Common myeloid progenitor, CD34-positive (primary cell): ENCODE data around the gene MYO1D.

Source experiments
- CTCF ChIA-PET: fragments of 350-600 bp; sonication (Branson Sonifier 250); formaldehyde crosslinking; loops from one replicate; lab custom pipeline; 2021; ENCODE audit warnings: antibody characterized with exemption; lab: Charles Lee
- POLR2A ChIA-PET: fragments of 350-600 bp; sonication (Branson Sonifier 250); formaldehyde crosslinking; loops from one replicate; lab custom pipeline; 2021; ENCODE audit warnings: antibody characterized with exemption; lab: Charles Lee
- DNase-seq, 3 donors: peaks; one replicate each; pipeline versions ENCODE4 v3.0.0 to v3.0.0-alpha.2; 2013
- H3K27ac ChIP-seq, 2 experiments: 1 replicate in 1 of 2; 2 replicates in 1 of 2; pipeline ENCODE4 v1.7.0; 2013; ENCODE audit warnings: inconsistent platforms in 2 of 2, low read length in 2 of 2, mild to moderate bottlenecking in 2 of 2, low read depth in 1 of 2, moderate library complexity in 1 of 2; ENCODE audit not compliant: severe bottlenecking in 2 of 2, insufficient read depth in 1 of 2, poor library complexity in 1 of 2
- H3K27me3 ChIP-seq, 5 experiments: replicated peaks in 2 of 5; 1 replicate in 3 of 5; 2 replicates in 2 of 5; pipeline versions ENCODE4 v1.6.1 to v1.7.0; 2013; ENCODE audit warnings: low read length in 4 of 5, mild to moderate bottlenecking in 2 of 5, moderate library complexity in 2 of 5, inconsistent platforms in 1 of 5; ENCODE audit not compliant: insufficient read depth in 5 of 5, control insufficient read depth in 4 of 5
- H3K36me3 ChIP-seq, 4 experiments: 1 replicate in 2 of 4; 2 replicates in 2 of 4; pipeline versions ENCODE4 v1.6.1 to v1.7.0; 2013; ENCODE audit warnings: low read length in 3 of 4, control low read depth in 1 of 4, mild to moderate bottlenecking in 1 of 4; ENCODE audit not compliant: control insufficient read depth in 4 of 4, insufficient read depth in 4 of 4
- H3K4me1 ChIP-seq, 4 experiments: 1 replicate in 3 of 4; 2 replicates in 1 of 4; pipeline versions ENCODE4 v1.6.1 to v1.7.1; 2013; ENCODE audit warnings: low read length in 3 of 4, mild to moderate bottlenecking in 3 of 4, control low read depth in 1 of 4, inconsistent platforms in 1 of 4, moderate library complexity in 1 of 4; ENCODE audit not compliant: control insufficient read depth in 4 of 4, insufficient read depth in 4 of 4; ENCODE audit errors: control extremely low read depth in 1 of 4
- H3K4me3 ChIP-seq, 7 experiments: 1 replicate in 4 of 7; 2 replicates in 3 of 7; pipeline versions ENCODE4 v1.5.1 to v1.7.0; 2013; ENCODE audit warnings: mild to moderate bottlenecking in 7 of 7, low read length in 6 of 7, moderate library complexity in 6 of 7, inconsistent platforms in 2 of 7, low read depth in 2 of 7, control low read depth in 1 of 7; ENCODE audit not compliant: insufficient read depth in 4 of 7, control insufficient read depth in 1 of 7; ENCODE audit errors: extremely low read depth in 1 of 7
- H3K9me3 ChIP-seq, 5 experiments: 1 replicate in 4 of 5; 2 replicates in 1 of 5; pipeline versions ENCODE4 v1.6.1 to v1.7.1; 2013; ENCODE audit warnings: low read length in 4 of 5, mild to moderate bottlenecking in 2 of 5, inconsistent platforms in 1 of 5, low read depth in 1 of 5, moderate library complexity in 1 of 5; ENCODE audit not compliant: control insufficient read depth in 4 of 5, insufficient read depth in 2 of 5; ENCODE audit errors: control extremely low read depth in 1 of 5
- WGBS: methylation state at CpG from one replicate; pipeline ENCODE4 v1.1.5; 2013; ENCODE audit not compliant: insufficient coverage; 5-methylcytosine and 5-hydroxymethylcytosine counted together

Gene MYO1D

DNA sequence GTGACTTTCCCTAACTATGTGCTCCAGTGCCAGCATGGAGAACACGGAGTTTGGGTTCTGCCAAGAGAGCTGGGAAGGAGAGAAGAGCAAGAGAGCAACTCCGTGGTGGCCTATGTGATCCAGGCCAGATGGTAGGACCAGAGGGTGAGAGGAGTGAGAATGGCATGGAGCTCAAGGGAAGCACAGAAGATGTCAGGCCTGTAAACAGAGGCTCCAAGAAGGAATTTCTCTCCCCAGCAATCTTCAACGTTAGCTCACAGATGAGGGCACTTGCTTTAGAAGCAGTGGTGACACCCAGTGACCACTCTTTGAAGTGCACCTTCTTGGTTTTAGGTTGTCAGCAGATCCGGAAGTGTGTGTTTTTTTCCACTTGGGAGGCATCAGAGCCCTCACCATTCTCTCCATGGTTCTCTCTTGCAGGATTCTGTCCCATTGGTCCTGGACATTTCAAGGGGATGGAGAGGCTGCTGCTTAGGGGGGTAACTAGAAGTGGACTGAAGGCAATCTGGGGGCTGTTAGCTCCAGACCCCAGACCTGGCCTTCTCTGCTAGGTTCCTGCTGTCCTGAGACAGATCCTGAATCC, 33.0 kb upstream of the MYO1D start:
- ChIA-PET POLR2A (no interaction called here), CTCF (interaction anchor here (0.6 to 4.1 kb wide), 15 partner anchors 10 to 132 kb away, joined by 3 to 31 read pairs (median 3); partner anchors contain the start of gene MYO1D)
- H3K36me3 ChIP-seq = no peaks in the 10 kb centered on the region
- no peak overlapping the region for H3K27ac ChIP-seq
- H3K9me3 ChIP-seq = no peaks in the 10 kb centered on the region
- H3K4me1 ChIP-seq = peaks cover 0 to 3% (median 0%) of the 10 kb centered on the region in 4 experiments
- peak; percentile 78 to 89 (median 84) for DNase-seq
- H3K4me3 ChIP-seq = no peak overlapping the region
- H3K27me3 ChIP-seq = no peaks in the 10 kb centered on the region
- WGBS = 8% methylated on average over 2 of the region's 4 CpGs

GRCh38 chr17:32907583-32907982, 30.7 kb upstream of the MYO1D start:
- Histone ChIP-seq H3K4me1 (peaks cover 0 to 3% (median 0%) of the 10 kb centered on the region in 4 experiments), H3K27me3 (no peaks in the 10 kb centered on the region), H3K27ac (no peak overlapping the region), H3K9me3 (no peaks in the 10 kb centered on the region), H3K36me3 (no peaks in the 10 kb centered on the region), H3K4me3 (no peak overlapping the region)
- CTCF ChIA-PET = interaction anchor here (0.8 to 4.1 kb wide), 5 partner anchors 24 to 125 kb away, joined by 3 to 31 read pairs (median 4); partner anchors contain the start of gene MYO1D
- no peak for DNase-seq
- POLR2A ChIA-PET = interaction anchor here (0.6 kb wide), 1 partner anchor 10 kb away, joined by 3 read pairs; no protein-coding TSS in a partner anchor
- 100% methylated on average over 1 of the region's 6 CpGs for WGBS

DNA sequence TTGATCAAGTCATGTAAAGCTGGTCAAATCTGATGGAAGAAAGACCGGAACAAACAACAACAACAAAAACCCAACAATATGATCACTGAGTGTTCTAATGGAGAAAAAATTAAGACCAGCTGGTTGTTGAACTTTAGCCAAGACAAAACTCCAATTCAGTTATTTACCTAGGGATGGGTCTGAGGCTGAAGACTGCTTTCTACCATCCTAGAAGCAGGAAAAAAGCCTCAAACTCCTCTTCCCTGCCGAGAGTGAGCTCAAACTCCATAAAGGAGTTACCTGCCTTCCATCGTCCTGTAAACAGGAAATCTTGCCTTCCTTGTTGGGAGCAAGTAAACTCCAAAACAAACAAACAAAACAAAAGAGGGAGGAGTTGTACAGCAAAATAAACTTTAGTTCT, 28.0 kb upstream of the MYO1D start:
- H3K9me3 ChIP-seq = no peaks in the 10 kb centered on the region
- H3K27ac ChIP-seq = no peak overlapping the region
- no peaks in the 10 kb centered on the region for H3K27me3 ChIP-seq
- DNase-seq = no peak
- H3K4me3 ChIP-seq = no peak overlapping the region
- 100% methylated on average over 1 of the region's 3 CpGs for WGBS
- POLR2A ChIA-PET = no interaction called here
- CTCF ChIA-PET = no interaction called here
- H3K36me3 ChIP-seq = no peaks in the 10 kb centered on the region
- H3K4me1 ChIP-seq = no peaks in the 10 kb centered on the region

GRCh38 chr17:32903774-32904673, 27.1 kb upstream of the MYO1D start:
- Histone ChIP-seq H3K4me3 (no peak overlapping the region), H3K36me3 (no peaks in the 10 kb centered on the region), H3K4me1 (no peaks in the 10 kb centered on the region), H3K27me3 (no peaks in the 10 kb centered on the region), H3K9me3 (no peaks in the 10 kb centered on the region), H3K27ac (no peak overlapping the region)
- no CpG with 5 or more reads among the region's 5 CpGs for WGBS
- ChIA-PET CTCF (no interaction called here), POLR2A (no interaction called here)
- DNase-seq = no peak

- Histone ChIP-seq H3K27ac (no peak overlapping the region), H3K9me3 (no peaks in the 10 kb centered on the region), H3K27me3 (no peaks in the 10 kb centered on the region), H3K4me1 (peaks cover 0 to 13% (median 11%) of the 10 kb centered on the region in 4 experiments), H3K4me3 (no peak overlapping the region), H3K36me3 (no peaks in the 10 kb centered on the region)
- DNase-seq = no peak
- ChIA-PET CTCF (no interaction called here), POLR2A (no interaction called here)
- WGBS = 100% methylated on average over 1 of the region's 4 CpGs
These were observed 24.8 kb upstream of the MYO1D start for GRCh38 chr17:32901743-32902142.

DNA sequence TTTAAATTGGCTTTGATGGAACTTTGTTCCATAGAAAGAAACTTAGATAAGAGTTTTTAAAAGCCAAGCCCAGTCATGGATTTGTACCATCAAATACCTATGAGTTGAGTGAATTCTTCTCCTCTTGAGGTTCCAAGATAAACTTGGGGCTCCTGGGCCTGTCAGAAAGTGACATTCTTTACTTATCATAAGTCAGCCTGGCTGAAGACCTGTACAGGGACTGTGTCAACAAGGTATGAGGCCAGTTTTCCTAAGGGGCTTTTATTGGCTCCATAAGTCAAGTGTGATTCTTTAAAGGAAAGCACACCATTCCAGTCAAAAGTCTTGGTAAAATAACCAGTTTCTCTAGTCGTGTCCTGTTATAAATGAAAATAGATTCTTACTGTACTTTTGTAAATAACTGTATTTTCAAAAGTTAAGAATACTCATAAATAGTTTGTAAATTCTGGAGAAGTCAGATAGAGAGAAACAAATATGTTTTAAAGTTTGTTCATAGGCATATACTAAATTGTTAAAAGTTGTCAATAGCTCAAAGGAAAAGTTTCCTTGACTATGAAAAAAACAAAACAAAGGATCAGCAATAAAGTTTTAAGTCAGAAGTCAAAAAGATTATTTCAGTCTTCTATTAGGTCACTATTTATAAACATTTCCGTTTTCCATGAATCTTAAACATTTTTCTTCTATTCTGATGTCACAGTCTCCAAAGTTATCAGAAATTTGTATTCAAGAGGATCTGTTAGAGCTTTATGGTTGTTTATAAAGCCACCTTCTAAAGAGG, 22.5 kb upstream of the MYO1D start:
- CTCF ChIA-PET = interaction anchor here (0.6 to 1.0 kb wide), 2 partner anchors 11 to 116 kb away, joined by 3 read pairs; no protein-coding TSS in a partner anchor

More for the DNA sequence above, 22.5 kb upstream of the MYO1D start:
- H3K27me3 ChIP-seq = no peaks in the 10 kb centered on the region
- no peaks in the 10 kb centered on the region for H3K36me3 ChIP-seq
- POLR2A ChIA-PET = no interaction called here
- no peak overlapping the region for H3K4me3 ChIP-seq
- DNase-seq = no peak
- H3K9me3 ChIP-seq = no peaks in the 10 kb centered on the region
- H3K4me1 ChIP-seq = peaks cover 0 to 16% (median 14%) of the 10 kb centered on the region in 4 experiments
- H3K27ac ChIP-seq = no peak overlapping the region
- no CpG with 5 or more reads among the region's 2 CpGs for WGBS
